H1 (cell line): Measurements from ENCODE around the gene RIN3. TPM values are rescaled to one million over a fixed set of nuclear protein-coding genes. Genes with fewer than 3 reads are reported as not detected.

Experiments used
- CTCF ChIA-PET: fragments of 300-600 bp; sonication (Branson Sonifier 250); formaldehyde crosslinking; loops from one replicate; lab custom pipeline; 2021; ENCODE audit not compliant: partially characterized antibody; lab: Charles Lee
- POLR2A ChIA-PET: fragments of 300-600 bp; sonication (Branson Sonifier 250); formaldehyde crosslinking; loops from one replicate; lab custom pipeline; 2021; ENCODE audit warnings: inconsistent platforms; ENCODE audit not compliant: partially characterized antibody; lab: Charles Lee
- DNase-seq, 2 experiments: peaks; one replicate each; pipeline versions ENCODE4 v3.0.0 to v3.0.0-alpha.2; 2010 to 2022; ENCODE audit warnings: low spot score in 2 of 2, low read depth in 1 of 2, mixed read lengths in 1 of 2
- FAIRE-seq: peaks from 2 replicates; lab custom pipeline; 2011; peaks lifted over from hg19 to GRCh38; lab: Jason Lieb, UNC
- H2AFZ ChIP-seq: 2 replicates; pipeline ENCODE4 v1.8.1; 2012; ENCODE audit warnings: low read length, inconsistent platforms
- H2AK5ac ChIP-seq: 2 replicates; pipeline ENCODE4 v1.6.1; 2013; ENCODE audit warnings: low read depth, low read length
- H2BK120ac ChIP-seq: replicated peaks from 2 replicates; pipeline ENCODE3; 2013; ENCODE audit warnings: low read depth, low read length, inconsistent platforms
- H2BK12ac ChIP-seq: 2 replicates; pipeline ENCODE4 v1.6.1; 2013; ENCODE audit warnings: low read depth, low read length
- H2BK15ac ChIP-seq: 2 replicates; pipeline ENCODE4 v1.6.1; 2013; ENCODE audit warnings: low read length
- H2BK20ac ChIP-seq: 2 replicates; pipeline ENCODE4 v1.6.1; 2013; ENCODE audit warnings: low read length
- H2BK5ac ChIP-seq: 2 replicates; pipeline ENCODE4 v1.6.1; 2013; ENCODE audit warnings: low read depth, low read length
- H3K14ac ChIP-seq: 2 replicates; pipeline ENCODE4 v1.6.1; 2013; ENCODE audit warnings: inconsistent platforms; ENCODE audit not compliant: insufficient read length
- H3K18ac ChIP-seq: 2 replicates; pipeline ENCODE4 v1.6.1; 2013; ENCODE audit warnings: low read length; ENCODE audit errors: extremely low read depth
- H3K23ac ChIP-seq: 2 replicates; pipeline ENCODE4 v1.6.1; 2013; ENCODE audit warnings: inconsistent platforms; ENCODE audit not compliant: insufficient read length
- H3K23me2 ChIP-seq: 2 replicates; pipeline ENCODE4 v1.6.1; 2013; ENCODE audit warnings: low read depth, low read length
- H3K27ac ChIP-seq: 2 replicates; pipeline ENCODE4 v1.6.1; 2011; ENCODE audit warnings: low read depth, low read length, inconsistent platforms
- H3K27me3 ChIP-seq, 4 experiments: replicated peaks in 1 of 4; 1 replicate in 1 of 4; 2 replicates in 3 of 4; pipeline versions ENCODE4 v1.6.1 to v1.8.1; 2011 to 2013; ENCODE audit warnings: low read length in 3 of 4, mild to moderate bottlenecking in 3 of 4, inconsistent platforms in 2 of 4, mixed read lengths in 2 of 4, moderate library complexity in 1 of 4; ENCODE audit not compliant: control insufficient read depth in 3 of 4, insufficient read depth in 3 of 4; ENCODE audit errors: extremely low read depth in 1 of 4
- H3K36me3 ChIP-seq, 4 experiments: 2 replicates each; pipeline versions ENCODE4 v1.6.1 to v1.8.1; 2011 to 2013; ENCODE audit warnings: mild to moderate bottlenecking in 4 of 4, low read length in 3 of 4, moderate library complexity in 2 of 4, control low read depth in 1 of 4, inconsistent platforms in 1 of 4; ENCODE audit not compliant: insufficient read depth in 4 of 4, control insufficient read depth in 2 of 4
- H3K4ac ChIP-seq: replicated peaks from 2 replicates; pipeline ENCODE3; 2013; ENCODE audit warnings: low read length, low read depth, mixed read lengths, inconsistent platforms; ENCODE audit not compliant: insufficient read length
- H3K4me1 ChIP-seq, 4 experiments: replicated peaks in 1 of 4; 1 replicate in 1 of 4; 2 replicates in 3 of 4; pipeline versions ENCODE4 v1.6.1 to v1.8.1; 2011 to 2013; ENCODE audit warnings: low read length in 3 of 4, inconsistent platforms in 2 of 4, mixed read lengths in 1 of 4; ENCODE audit not compliant: insufficient read depth in 4 of 4, control insufficient read depth in 3 of 4
- H3K4me2 ChIP-seq, 2 experiments: 2 replicates each; pipeline versions ENCODE4 v1.6.1 to v1.8.1; 2011 to 2013; ENCODE audit warnings: low read depth in 2 of 2, low read length in 2 of 2, control low read depth in 1 of 2, inconsistent platforms in 1 of 2, mild to moderate bottlenecking in 1 of 2; ENCODE audit not compliant: insufficient read depth in 1 of 2
- H3K4me3 ChIP-seq, 4 experiments: fragments of 200-600, 300-600 bp in 1 of 4; sonication (generic), shearing (Covaris generic), sonication (Bioruptor Twin) in 1 of 4; 2 replicates each; pipeline versions ENCODE4 v1.5.1 to v1.8.1; 2011 to 2016; ENCODE audit warnings: low read length in 4 of 4, low read depth in 3 of 4, control low read depth in 2 of 4, inconsistent platforms in 2 of 4, mild to moderate bottlenecking in 2 of 4, mixed read lengths in 1 of 4, moderate library complexity in 1 of 4; ENCODE audit not compliant: insufficient read depth in 2 of 4; ENCODE audit errors: extremely low read depth in 1 of 4
- H3K56ac ChIP-seq: replicated peaks from 2 replicates; pipeline ENCODE3; 2013; ENCODE audit warnings: low read depth, mild to moderate bottlenecking, mixed read lengths, low read length, inconsistent platforms; ENCODE audit not compliant: insufficient read length
- H3K79me1 ChIP-seq: 2 replicates; pipeline ENCODE4 v1.6.1; 2013; ENCODE audit warnings: low read depth, low read length, control low read depth
- H3K79me2 ChIP-seq, 2 experiments: 2 replicates each; pipeline versions ENCODE4 v1.6.1 to v1.8.1; 2012 to 2013; ENCODE audit warnings: low read length in 2 of 2, mild to moderate bottlenecking in 2 of 2, inconsistent platforms in 1 of 2; ENCODE audit not compliant: insufficient read depth in 2 of 2, control insufficient read depth in 1 of 2
- H3K9ac ChIP-seq, 4 experiments: replicated peaks in 1 of 4; 1 replicate in 1 of 4; 2 replicates in 3 of 4; pipeline versions ENCODE4 v1.6.1 to v1.8.1; 2011 to 2013; ENCODE audit warnings: low read depth in 3 of 4, low read length in 3 of 4, control low read depth in 2 of 4, mild to moderate bottlenecking in 2 of 4, moderate library complexity in 2 of 4, inconsistent platforms in 1 of 4; ENCODE audit errors: extremely low read depth in 1 of 4
- H3K9me3 ChIP-seq, 2 experiments: 2 replicates each; pipeline versions ENCODE4 v1.6.1 to v1.8.1; 2012 to 2013; ENCODE audit warnings: mild to moderate bottlenecking in 2 of 2, moderate library complexity in 2 of 2, control low read depth in 1 of 2, inconsistent platforms in 1 of 2, low read depth in 1 of 2, low read length in 1 of 2, mixed read lengths in 1 of 2; ENCODE audit not compliant: insufficient read depth in 2 of 2
- H4K20me1 ChIP-seq, 2 experiments: replicated peaks in 1 of 2; 2 replicates each; pipeline versions ENCODE3 to v1.8.1; 2011 to 2013; ENCODE audit warnings: inconsistent platforms in 2 of 2, low read length in 2 of 2, mild to moderate bottlenecking in 1 of 2; ENCODE audit not compliant: insufficient read depth in 2 of 2, control insufficient read depth in 1 of 2
- H4K5ac ChIP-seq: 2 replicates; pipeline ENCODE4 v1.6.1; 2013; ENCODE audit warnings: low read length, low read depth, mixed read lengths, inconsistent platforms; ENCODE audit not compliant: insufficient read length
- H4K8ac ChIP-seq: 2 replicates; pipeline ENCODE4 v1.8.0; 2013; ENCODE audit warnings: mild to moderate bottlenecking, moderate library complexity, low read length, inconsistent platforms; ENCODE audit not compliant: insufficient read depth; ENCODE audit errors: extremely low read depth
- H4K91ac ChIP-seq: replicated peaks from 2 replicates; pipeline ENCODE3; 2013; ENCODE audit warnings: low read length, mixed read lengths, inconsistent platforms; ENCODE audit not compliant: insufficient read length
- BACH1 ChIP-seq: IDR thresholded peaks from 2 replicates; pipeline ENCODE4 v1.6.1; 2012; ENCODE audit warnings: low read length, improper control_type of control experiment
- BCL11A ChIP-seq, 2 experiments: IDR thresholded peaks; one replicate each; pipeline ENCODE4 v1.6.1; 2011; ENCODE audit warnings: low read depth in 2 of 2, low read length in 2 of 2, mild to moderate bottlenecking in 2 of 2
- GTF2F1 ChIP-seq: IDR thresholded peaks from 2 replicates; pipeline ENCODE4 v1.6.1; 2012; ENCODE audit warnings: low read depth, low read length, improper control_type of control experiment, borderline replicate concordance
- JUN ChIP-seq: IDR thresholded peaks from 2 replicates; pipeline ENCODE4 v1.6.1; 2011; ENCODE audit warnings: low read depth, mild to moderate bottlenecking, improper control_type of control experiment, low read length
- JUND ChIP-seq: IDR thresholded peaks from 2 replicates; pipeline ENCODE4 v1.6.1; 2011; ENCODE audit warnings: mild to moderate bottlenecking, improper control_type of control experiment, low read length
- KDM4A ChIP-seq: IDR thresholded peaks from one replicate; pipeline ENCODE4 v1.7.1; 2012; ENCODE audit warnings: low read depth, mild to moderate bottlenecking, moderate library complexity, low read length, inconsistent platforms; ENCODE audit not compliant: severe bottlenecking
- MAFK ChIP-seq: IDR thresholded peaks from 2 replicates; pipeline ENCODE4 v1.6.1; 2012; ENCODE audit warnings: low read depth, mild to moderate bottlenecking, improper control_type of control experiment, low read length
- POLR2AphosphoS5 ChIP-seq: IDR thresholded peaks from 2 replicates; pipeline ENCODE4 v1.6.1; 2011; ENCODE audit warnings: low read depth, low read length
- RFX5 ChIP-seq: IDR thresholded peaks from 2 replicates; pipeline ENCODE4 v1.6.1; 2011; ENCODE audit warnings: low read depth, low read length, improper control_type of control experiment, borderline replicate concordance
- RXRA ChIP-seq: IDR thresholded peaks from 2 replicates; pipeline ENCODE4 v1.6.1; 2011; ENCODE audit warnings: low read depth, mild to moderate bottlenecking, low read length, moderate library complexity; ENCODE audit not compliant: insufficient read depth
- SIN3A ChIP-seq, 2 experiments: IDR thresholded peaks in 1 of 2; conservative IDR thresholded peaks in 1 of 2; 2 replicates each; pipeline ENCODE4 v1.6.1; 2011 to 2012; ENCODE audit warnings: low read length in 2 of 2, improper control_type of control experiment in 1 of 2, low read depth in 1 of 2, mild to moderate bottlenecking in 1 of 2
- SP4 ChIP-seq: IDR thresholded peaks from 2 replicates; pipeline ENCODE4 v1.6.1; 2012; ENCODE audit warnings: low read length, inconsistent platforms
- SRF ChIP-seq: IDR thresholded peaks from 2 replicates; pipeline ENCODE4 v1.6.1; 2011; ENCODE audit warnings: mild to moderate bottlenecking, low read depth, low read length, moderate library complexity
- YY1 ChIP-seq: IDR thresholded peaks from 2 replicates; pipeline ENCODE4 v1.6.1; 2011; ENCODE audit warnings: low read depth, mild to moderate bottlenecking, low read length
- ZNF274 ChIP-seq: IDR thresholded peaks from 2 replicates; pipeline ENCODE4 v1.7.0; 2012; ENCODE audit warnings: low read length, borderline replicate concordance; ENCODE audit errors: extremely low read depth
- WGBS, 2 experiments: shearing (Covaris generic) in 1 of 2; methylation state at CpG; one replicate each; pipeline versions ENCODE4 v1.1.6 to v1.1.7; 2013 to 2015; ENCODE audit warnings: low lambda C conversion rate in 2 of 2, mixed read lengths in 2 of 2, inconsistent platforms in 1 of 2, low coverage in 1 of 2, missing lambda C conversion rate in 1 of 2; ENCODE audit not compliant: insufficient replicate concordance in 2 of 2, insufficient coverage in 1 of 2, insufficient read length in 1 of 2; ENCODE audit errors: extremely low coverage in 1 of 2, missing lambda C conversion rate in 1 of 2; 5-methylcytosine and 5-hydroxymethylcytosine counted together
- polyA plus RNA-seq, 7 experiments: library from polyadenylated mRNA; depleted of rRNA in 3 of 7; stranded (reverse) in 5 of 7; unstranded in 2 of 7; fragments of >200 nt in 5 of 7; fragments of 200-250 nt in 2 of 7; gene quantifications; 1 replicate in 5 of 7; 2 replicates in 1 of 7; 4 replicates in 1 of 7; pipeline versions ENCODE4 v1.2.1 to v1.2.3, GENCODE V29; 2011 to 2013; ENCODE audit warnings: missing spikeins in 2 of 7, mixed read lengths in 2 of 7
- total RNA-seq: library from RNA; stranded (reverse); fragmentation: NEBNext Ultra II Directional; extraction: Animal tissue kit (Norgen Biotek cat#: 25700); gene quantifications from 2 replicates; pipeline ENCODE4 v1.2.1, GENCODE V29; 2021

RIN3 gene
- total and polyA plus RNA-seq, 2 of the 8 experiments (the other 6 are each of a cell fraction or from before 2014, with no cell fraction given): 0.59 to 1.5 TPM

- no peak overlapping the region for H3K4me3 ChIP-seq
- H3K23me2 ChIP-seq: no peaks in the 10 kb centered on the region
- no peak overlapping the region for H2BK15ac ChIP-seq
- no peaks in the 10 kb centered on the region for H3K79me2 ChIP-seq
- H3K14ac ChIP-seq: no peak overlapping the region
- ChIA-PET POLR2A (interaction anchor here (0.7 kb wide), 1 partner anchor 368 kb away, joined by 3 read pairs; no protein-coding TSS in a partner anchor), CTCF (no interaction called here)
- no peak overlapping the region for H3K18ac ChIP-seq
- H4K91ac ChIP-seq: no peak overlapping the region
- no peak overlapping the region for H4K8ac ChIP-seq
- no peak overlapping the region for H3K23ac ChIP-seq
- H3K56ac ChIP-seq: no peak overlapping the region
- H3K4me1 ChIP-seq: no peaks in the 10 kb centered on the region
- H3K4me2 ChIP-seq: no peak overlapping the region
- no peak overlapping the region for H3K27ac ChIP-seq
- no peak overlapping the region for H2BK12ac ChIP-seq
- no peak overlapping the region for H2AK5ac ChIP-seq
- H2BK120ac ChIP-seq: no peak overlapping the region
- no peak overlapping the region for H2BK5ac ChIP-seq
- H4K5ac ChIP-seq: no peak overlapping the region
- DNase-seq: no peak
- H2AFZ ChIP-seq: no peak overlapping the region
- H3K4ac ChIP-seq: no peak overlapping the region
- no peak for FAIRE-seq
- WGBS, 2 experiments: 84% methylated on average over 1 of the region's 1 CpG; no CpG with 5 or more reads in 1 of the 2 experiments
- no peaks in the 10 kb centered on the region for H3K27me3 ChIP-seq
- no peaks in the 10 kb centered on the region for H4K20me1 ChIP-seq
- H2BK20ac ChIP-seq: no peak overlapping the region
- H3K36me3 ChIP-seq: no peaks in the 10 kb centered on the region
- no peaks in the 10 kb centered on the region for H3K79me1 ChIP-seq
- H3K9ac ChIP-seq: no peak overlapping the region
- no peaks in the 10 kb centered on the region; a peak in 1 of 4 replicates for H3K9me3 ChIP-seq
- TF ChIP-seq GTF2F1: no peak
- TF ChIP-seq SRF: no peak
- TF ChIP-seq BACH1: no peak
- TF ChIP-seq BCL11A (IDR thresholded peaks at IDR 0.05; ENCODE audit: low read depth in 2 of 2, low read length in 2 of 2): no peak
- no peak for TF ChIP-seq RXRA
- no peak for TF ChIP-seq SIN3A (conservative IDR thresholded peaks at IDR 0.05 in 1 of 2, IDR thresholded peaks at IDR 0.05 in 1 of 2; ENCODE audit: low read depth in 1 of 2, low read length in 2 of 2)
- TF ChIP-seq SP4: no peak
- TF ChIP-seq KDM4A: no peak
- no peak for TF ChIP-seq RFX5
- TF ChIP-seq MAFK: no peak
- no peak for TF ChIP-seq POLR2AphosphoS5
- no peak for TF ChIP-seq JUND
- TF ChIP-seq ZNF274: no peak
- TF ChIP-seq YY1: no peak
- TF ChIP-seq JUN: no peak
These were observed 49.8 kb downstream of the RIN3 start for GRCh38 chr14:92563359-92563758.
